Activated CD8-positive, alpha-beta memory T cell treated with anti-CD3 and anti-CD28 coated beads, Interleukin-2, amount 50 U/mL, for 24 hours (primary cell): ENCODE measurements around the gene ETFRF1.

ENCODE experiments used
- DNase-seq: peaks from one replicate; pipeline ENCODE4 v3.0.0-alpha.2; 2020; ENCODE audit errors: extremely low read depth

ETFRF1 gene

DNA sequence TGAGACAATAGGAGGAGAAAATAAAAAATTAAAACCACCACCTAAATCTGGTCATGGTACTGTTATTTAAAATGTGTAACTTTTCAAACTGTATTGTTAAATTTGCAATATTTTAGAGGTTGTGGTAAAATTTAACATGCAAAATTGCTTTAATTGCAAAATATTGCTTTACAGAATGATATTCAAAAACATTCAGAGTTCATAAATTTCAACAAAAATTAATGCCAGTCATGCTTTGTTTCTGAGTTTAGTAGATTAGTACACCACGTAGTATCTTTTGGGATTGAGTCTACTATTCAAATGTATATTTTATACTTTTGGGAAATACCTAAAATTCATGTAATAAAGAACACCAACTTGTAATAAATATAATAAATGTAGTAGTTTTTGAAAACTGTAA is 18.3 kb downstream of the ETFRF1 start:
- no peak for DNase-seq

DNA sequence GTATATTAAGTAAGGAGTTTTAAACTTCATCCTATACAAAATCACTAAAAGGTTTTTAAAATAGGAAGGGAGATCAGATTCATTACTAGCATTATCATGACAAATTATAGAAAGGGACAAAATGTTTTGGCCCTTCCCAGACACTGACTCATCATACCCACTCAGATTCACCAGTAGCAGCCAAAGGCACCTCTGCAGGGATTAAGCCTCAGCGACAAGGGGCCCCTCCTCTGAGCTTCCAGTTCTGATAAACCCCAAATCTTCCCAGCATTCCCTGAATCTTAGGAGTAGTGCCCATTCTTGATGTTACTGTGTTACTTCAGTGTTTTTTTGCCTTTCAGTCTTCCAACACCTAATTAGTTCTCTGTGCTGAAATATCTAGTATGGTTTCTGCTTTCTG is 41.2 kb downstream of the ETFRF1 start:
- DNase-seq, result no peak

DNA sequence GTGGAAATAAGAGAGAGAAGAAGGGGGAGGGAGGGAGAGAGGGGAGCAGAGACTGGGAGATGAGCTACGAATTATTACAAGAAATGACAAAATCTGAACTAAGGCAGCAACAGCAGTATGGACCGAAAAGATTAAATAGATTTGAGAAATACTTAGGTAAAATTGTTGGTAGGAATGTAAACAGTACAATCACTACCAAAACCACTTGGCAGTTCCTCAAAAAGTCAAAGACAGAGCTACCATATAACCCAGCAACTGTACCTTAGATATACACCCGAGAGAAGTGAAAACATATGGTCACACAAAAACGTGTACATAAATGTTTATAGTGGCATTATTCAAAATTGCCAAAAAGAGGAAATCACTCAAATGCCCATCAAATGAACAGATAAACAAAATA is 41.6 kb downstream of the ETFRF1 start:
- DNase-seq, result no peak

DNA sequence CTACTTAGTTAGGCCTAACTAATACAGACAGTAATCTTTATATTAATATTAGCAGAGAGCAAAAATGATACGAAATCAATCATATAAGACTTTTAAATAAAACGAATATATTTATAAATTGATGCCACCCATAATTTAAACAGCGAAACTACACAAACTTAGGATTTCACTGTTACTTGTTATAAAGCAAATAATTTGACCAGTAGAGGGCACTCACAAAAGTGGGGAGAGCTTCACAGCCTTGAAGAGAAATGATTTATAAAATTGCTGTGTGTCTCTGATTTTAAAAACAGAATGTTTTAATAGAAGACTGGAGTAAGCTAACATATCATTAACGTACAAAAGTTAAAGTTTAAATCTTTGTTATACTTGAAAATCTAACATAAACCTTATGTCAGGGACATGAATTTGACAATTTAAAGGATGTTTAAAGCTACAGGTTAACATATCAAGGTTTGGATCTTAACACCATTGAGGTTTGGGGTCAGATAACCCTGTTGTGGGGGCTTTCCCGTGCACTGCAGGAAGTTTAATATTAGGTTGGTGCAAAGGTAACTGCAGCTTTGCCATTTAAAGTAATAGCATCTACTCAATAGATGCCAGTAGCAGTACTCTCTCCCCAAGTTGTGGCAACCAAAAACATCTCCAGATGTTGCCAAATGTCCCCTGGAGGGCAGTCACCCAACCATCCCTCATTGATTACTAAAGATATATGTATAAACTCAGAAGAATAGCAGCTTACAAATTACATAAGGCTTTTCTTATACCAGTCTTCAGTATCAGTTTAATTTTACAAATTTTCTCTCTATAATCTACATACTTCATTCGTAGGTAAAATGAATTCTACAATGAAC is 46.4 kb downstream of the ETFRF1 start:
- DNase-seq, result no peak

DNA sequence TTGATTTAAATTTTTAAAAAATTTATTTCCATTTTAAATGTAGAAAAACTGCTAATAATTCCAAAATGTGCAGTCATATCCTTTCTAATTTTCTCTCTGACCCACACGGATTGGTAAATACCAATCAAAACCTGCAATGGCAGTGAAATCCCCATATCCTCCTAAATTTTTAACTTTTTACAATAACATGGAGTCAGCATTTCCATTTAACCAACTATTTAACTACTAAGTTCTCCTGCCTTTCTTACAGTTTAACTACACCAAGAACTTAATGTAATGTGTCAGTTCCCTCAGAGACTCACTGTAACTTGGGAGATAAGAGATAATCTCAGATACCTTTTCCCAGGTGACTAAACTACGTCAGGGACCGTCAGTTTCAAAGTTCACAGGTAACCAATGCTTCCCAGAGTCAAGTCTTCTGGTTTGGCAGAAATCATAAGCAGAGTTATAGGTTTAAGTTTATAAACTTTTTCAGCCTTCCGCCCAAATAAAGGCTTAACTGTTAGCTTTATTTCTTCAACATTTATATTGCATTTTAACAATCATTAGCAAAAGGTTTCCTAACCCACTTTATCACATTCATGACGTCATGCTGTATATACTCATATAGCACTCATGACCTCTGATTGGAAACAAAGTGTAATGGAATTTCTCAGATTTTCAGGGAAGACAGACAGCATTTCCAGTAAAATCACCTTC is 48.1 kb downstream of the ETFRF1 start:
- DNase-seq, result no peak

DNA sequence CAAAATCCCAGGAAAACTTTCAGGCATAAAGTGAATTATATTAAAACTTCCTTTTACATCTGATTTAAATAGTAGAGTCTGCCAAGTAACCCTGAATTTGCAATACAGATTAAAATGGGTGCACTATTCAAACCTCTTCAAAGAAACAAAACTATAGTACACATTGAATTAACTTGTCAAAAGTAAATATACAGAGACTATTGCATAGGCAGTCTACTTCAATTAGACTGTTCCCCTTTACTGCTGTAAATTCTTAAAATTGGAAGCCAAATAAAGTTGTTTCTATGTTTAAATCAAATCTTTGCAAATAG is 48.6 kb downstream of the ETFRF1 start:
- no peak for DNase-seq

DNA sequence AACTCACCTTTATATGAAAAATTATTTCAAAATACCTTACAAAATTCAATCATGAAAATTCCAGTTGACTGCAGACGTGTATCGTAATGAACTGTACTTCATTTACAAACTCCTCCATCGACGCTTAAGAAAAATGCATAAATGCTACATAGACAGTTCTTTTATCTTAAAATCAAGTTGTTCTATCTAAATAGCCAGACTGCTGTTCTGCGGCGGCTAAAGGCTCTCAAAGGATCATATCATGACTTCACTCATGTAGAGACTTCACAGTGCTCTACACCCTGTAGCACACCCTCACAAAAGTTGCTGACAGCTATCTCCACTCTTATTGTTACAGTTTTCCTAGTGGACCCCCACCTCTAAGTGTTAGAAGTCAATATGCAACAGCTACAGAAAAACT is 50.5 kb downstream of the ETFRF1 start:
- no peak for DNase-seq

DNA sequence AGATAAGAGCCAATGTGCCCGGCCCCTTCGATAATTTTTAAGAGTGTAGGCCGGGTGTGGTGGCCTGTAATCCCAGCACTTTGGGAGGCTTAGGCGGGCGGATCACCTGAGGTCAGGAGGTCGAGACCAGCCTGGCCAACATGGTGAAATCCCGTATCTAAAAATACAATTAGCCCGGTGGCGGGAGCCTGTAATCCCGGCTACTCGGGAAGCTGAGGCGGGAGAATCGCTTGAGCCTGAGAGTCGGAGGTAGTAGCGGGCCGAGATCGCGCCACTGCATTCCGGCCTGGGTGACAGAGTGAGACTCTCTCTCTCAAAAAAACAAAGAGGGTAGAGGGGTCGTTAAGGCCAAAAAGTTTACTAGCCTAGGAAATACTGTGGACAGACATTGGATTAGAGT is 53.1 kb downstream of the ETFRF1 start:
- no peak for DNase-seq

DNA sequence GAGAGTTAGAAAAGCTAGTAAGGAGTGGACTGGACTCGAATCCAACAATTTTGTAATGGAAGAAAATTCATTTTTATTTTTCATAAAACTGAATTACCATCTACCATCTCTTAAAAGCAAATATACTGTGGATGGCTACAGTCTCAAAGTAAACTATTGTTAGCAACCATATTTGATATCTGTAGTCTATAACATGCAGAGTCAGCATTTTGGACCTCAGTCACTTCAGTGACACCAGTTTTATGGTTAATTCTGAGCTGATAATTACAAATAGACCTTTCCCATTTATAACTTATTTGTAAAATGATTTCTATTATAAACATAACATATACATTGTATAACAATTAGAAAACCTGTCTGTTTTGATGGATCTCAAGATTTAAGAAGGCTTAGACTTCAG is 53.7 kb downstream of the ETFRF1 start:
- DNase-seq, result no peak

DNA sequence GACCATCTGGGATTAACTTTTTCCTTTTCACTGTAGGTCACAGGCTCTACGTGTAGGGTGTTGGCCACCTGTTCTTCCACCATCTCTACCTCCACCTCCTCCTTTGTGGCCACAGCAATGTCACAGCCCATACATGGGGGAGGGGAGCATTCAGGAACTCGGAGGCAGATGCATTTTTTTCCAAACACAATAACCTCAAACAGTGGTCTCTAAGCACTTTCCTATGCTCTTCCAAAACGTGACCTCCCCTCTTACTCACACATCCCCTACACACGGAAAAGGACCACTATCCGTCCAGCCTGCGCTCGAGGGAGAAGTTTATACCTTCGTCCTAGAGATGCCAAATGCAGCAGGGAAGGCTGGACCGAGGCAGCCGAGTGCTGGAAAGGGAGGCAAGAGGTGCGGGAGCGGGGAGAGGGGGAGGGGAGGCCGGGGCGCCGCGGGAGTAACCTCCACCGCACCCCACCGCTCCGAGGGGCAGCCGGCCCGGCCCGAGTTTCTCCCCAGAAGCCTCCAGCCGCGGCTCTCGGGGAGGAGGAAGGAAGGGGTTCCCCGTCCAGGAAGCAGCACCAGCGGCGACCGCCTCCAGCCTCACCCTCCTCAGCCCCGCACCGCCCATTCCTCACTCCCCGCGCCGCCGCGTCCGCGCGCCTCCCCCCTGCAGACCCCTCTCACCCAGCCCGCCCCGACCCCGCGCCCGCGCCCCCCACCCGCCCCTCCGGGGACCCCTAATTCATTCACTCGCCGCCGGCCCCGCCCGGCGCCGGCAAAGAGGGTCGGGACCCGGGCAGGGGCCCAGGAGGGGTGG is 55.1 kb downstream of the ETFRF1 start:
- no peak for DNase-seq

DNA sequence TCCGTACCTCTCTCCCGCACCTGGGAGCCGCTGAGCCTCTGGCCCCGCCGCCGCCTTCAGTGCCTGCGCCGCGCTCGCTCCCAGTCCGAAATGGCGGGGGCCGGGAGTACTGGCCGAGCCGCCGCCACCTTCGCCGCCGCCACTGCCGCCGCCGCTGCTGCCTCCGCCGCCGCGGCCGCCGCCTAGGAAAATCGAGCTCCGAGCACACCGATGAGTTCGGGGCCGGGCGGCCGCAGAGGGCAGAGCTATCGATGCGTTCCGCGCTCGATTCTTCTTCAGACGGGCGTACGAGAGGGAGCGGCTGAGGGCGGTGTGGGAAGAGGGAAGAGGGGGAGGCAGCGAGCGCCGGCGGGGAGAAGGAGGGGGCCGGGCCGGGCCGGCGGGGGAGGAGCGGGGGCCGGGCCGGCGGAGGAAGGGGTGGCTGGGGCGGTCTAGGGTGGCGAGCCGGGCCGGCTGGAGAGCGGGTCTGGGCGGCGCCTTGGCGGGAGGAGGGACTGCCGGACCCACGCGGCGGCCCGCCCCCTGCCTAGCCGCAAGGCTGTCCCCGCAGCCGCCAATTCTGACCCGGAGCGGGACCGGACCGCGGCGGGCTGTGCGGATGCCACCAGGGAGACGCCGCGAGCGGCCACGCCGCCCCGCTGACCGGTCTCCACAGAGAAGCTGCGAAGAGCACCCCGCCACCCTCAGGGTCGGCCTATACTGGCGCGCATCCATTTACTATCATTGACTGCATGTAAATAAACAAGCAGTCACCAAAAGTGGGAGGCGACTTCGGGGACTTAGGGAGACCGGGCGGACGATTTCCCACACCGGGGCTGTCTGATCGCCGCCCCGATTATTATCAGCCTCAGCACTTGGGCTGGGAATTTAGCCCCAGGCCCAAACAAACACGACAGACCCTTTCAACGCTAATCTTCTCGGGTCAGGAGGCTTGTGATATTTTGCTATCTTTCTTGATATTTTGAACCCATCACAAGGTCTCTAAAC is 56.0 kb downstream of the ETFRF1 start, which contains the start of gene KRAS:
Gene KRAS (minus strand): TSS at position 186 of the 987 bp plus-strand sequence.
- peak; percentile 68 for DNase-seq

DNA sequence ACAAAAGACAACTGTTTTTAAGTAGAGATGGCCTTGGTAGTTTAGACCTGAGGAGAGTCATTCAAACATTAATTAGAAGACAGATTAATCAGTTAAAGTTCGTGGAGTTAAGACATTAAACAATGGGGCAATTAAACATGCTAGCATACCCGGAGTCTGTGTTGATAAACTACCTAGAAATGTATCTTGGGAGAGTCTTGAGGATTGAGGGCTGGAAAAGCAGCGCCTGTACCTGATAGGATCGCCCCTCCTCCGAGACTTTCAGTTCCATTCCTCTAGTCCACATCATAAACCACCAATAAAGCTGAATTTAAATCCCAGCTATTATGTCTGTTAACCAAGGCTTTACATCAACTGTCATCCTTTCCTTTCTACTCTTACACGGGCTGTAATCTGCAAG is 56.7 kb downstream of the ETFRF1 start:
- DNase-seq, result no peak

DNA sequence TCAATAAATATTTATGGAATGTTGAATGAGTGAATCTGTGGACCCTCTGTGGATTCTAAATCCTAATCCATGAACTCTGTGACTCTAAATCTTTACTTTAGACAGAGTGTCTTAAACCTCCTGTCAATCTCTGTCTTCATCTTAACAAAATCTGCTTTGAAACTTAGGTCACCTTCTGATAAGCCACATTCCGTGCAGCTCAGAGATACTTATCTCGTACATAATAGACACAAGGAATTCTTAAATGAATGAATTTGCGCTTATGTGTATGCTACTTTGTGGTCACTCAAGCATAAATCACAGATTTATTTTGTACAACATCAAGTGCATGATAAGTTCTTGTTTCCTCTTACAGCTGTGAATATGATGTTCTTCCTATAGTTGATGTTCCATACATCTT is 57.9 kb downstream of the ETFRF1 start:
- no peak for DNase-seq

DNA sequence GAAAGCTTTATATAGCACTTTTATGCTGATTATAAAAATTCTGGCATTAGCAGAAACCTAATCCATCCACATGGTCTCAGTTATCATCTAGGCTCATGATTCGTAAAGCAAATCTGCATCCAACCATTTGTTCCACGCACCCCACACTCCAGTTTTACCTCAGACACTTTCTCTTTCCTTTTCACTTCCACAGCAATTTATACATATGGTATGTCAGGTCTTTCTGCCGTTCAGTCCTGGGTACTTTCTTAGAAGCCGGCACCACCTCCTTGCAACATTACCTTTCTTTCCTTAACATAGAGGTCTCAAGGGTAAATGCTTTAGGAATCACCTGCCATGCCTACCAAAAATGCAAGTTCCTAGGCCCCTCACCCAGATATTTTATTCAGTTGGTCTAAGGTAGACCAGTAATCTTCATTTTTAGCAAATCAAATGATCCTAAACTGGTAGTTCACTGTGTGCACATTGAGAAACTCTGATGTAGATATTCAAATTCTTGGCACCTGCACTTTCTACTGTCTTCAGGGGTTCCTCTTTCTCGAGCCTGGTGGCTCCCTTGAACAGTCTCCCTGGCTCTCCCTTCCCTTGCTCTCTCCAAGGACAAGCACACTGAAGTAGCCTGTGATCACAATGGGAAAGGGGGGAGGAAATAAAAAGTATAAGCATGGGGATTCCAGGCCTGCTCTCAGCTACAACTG is 58.5 kb downstream of the ETFRF1 start:
- DNase-seq, result no peak

DNA sequence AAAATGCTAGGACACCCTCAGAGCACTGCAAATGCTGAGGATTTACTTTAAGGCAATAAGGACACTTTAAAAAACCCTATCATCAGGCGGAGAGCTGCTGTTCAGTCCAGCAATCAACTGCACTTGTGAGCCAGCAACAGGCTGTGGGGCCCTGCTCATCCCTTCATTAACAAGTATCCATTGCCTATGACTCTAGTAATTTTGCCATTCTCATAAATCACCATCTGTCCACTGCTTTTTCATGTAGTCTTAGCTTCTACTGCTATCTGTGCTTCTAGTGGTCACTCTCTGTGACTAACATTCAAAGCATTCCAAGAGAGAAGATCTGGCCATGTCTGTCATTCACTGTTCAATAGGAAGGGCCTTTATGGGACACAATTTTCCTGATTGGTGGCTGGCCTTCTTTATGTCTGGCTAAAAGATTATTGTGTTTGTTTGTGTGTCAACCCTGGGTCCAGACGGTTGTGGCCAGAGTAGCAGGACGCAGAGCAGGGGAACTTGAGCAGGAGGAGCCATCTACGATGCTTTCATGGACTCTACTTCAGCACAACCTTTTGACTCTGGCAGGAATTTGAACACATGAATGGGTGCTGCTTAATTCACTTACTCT is 59.3 kb downstream of the ETFRF1 start:
- no peak for DNase-seq
